Measurements from ENCODE around the gene MOGAT1. TPM values are rescaled to one million over a fixed set of nuclear protein-coding genes. Genes with fewer than 3 reads are reported as not detected.
A peak's percentile ranks its signal among the peaks of the same experiment; 100 is the strongest.

MOGAT1 gene
- total and polyA plus RNA-seq, 2 of the 13 experiments (the other 11 are each of a cell fraction or from before 2014, with no cell fraction given) = 0.98 to 4.3 TPM

DNA sequence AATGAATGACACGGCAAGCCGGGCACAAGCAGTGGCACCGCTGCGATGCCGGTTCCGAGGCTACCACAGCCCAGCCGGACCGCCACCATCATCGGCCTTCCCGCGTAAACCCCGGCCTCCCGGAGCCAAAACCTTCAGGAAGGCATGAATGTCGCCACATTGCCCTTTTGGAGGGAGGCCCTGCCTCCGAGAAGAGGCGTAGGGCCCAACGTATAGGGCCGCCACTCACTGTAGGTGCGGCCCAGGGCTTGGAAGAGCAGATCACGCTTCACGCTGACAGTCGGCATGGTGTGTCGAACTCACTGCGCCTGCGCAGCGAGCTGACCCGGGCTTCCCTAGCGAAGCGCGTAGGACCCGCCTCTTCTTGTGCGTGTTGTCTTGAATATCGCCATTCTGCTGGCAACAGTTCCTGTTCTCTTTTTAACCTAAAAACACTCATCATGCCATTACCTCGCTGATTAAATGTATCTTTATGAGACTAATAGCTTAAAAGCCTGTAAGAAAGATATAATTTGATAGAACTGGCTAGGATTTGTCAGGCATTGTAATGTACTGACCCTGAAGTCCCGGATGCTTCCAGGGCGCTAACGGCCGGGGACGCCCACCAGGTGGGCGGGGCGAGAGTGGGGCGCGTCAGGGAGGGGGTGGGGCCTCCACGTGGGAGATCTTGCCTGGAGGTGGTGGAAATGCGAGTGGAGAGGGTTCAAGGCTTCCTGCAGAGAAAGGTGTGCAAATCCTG lies 15.5 kb upstream of the MOGAT1 start, which contains the start of gene FARSB (continued):
- TF ChIP-seq, protein P1, sequence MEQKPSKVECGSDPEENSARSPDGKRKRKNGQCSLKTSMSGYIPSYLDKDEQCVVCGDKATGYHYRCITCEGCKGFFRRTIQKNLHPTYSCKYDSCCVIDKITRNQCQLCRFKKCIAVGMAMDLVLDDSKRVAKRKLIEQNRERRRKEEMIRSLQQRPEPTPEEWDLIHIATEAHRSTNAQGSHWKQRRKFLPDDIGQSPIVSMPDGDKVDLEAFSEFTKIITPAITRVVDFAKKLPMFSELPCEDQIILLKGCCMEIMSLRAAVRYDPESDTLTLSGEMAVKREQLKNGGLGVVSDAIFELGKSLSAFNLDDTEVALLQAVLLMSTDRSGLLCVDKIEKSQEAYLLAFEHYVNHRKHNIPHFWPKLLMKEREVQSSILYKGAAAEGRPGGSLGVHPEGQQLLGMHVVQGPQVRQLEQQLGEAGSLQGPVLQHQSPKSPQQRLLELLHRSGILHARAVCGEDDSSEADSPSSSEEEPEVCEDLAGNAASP (CRISPR knock-in tag; IDR thresholded peaks at IDR 0.05; ENCODE audit: borderline replicate concordance) = no peak
- TF ChIP-seq FOXA1 (IDR thresholded peaks at IDR 0.05) (no peak), FOXA1 (CRISPR knock-in tag; IDR thresholded peaks at IDR 0.05) (no peak; the same call in 1 of the 2 replicates), POLR2A (IDR thresholded peaks at IDR 0.05; ENCODE audit: insufficient read depth in 1 of 2, low read depth in 2 of 2, low read length in 2 of 2) (peak; percentile 85 to 92; a peak in 3 of 4 replicates), ZBTB8A (CRISPR knock-in tag; IDR thresholded peaks at IDR 0.05; ENCODE audit: borderline replicate concordance, low read depth) (no peak; the same call in 1 of the 2 replicates), STAT5B (CRISPR knock-in tag; IDR thresholded peaks at IDR 0.05) (peak; percentile 79; the same call in 1 of the 2 replicates), NBN (conservative IDR thresholded peaks at IDR 0.05) (no peak), RAD21 (CRISPR knock-in tag; IDR thresholded peaks at IDR 0.05) (0 out of 2 replicates have a peak, but pooled peaks have one; percentile 33), CAMTA2 (CRISPR knock-in tag; IDR thresholded peaks at IDR 0.05; ENCODE audit: borderline replicate concordance) (peak; percentile 92), HOXA7 (CRISPR knock-in tag; IDR thresholded peaks at IDR 0.05) (no peak), HMG20A (CRISPR knock-in tag; IDR thresholded peaks at IDR 0.05; ENCODE audit: borderline replicate concordance) (no peak), ZNF572 (CRISPR knock-in tag; IDR thresholded peaks at IDR 0.05) (no peak), DMAP1 (CRISPR knock-in tag; IDR thresholded peaks at IDR 0.05) (peak; percentile 98)
- TF ChIP-seq, protein P2, sequence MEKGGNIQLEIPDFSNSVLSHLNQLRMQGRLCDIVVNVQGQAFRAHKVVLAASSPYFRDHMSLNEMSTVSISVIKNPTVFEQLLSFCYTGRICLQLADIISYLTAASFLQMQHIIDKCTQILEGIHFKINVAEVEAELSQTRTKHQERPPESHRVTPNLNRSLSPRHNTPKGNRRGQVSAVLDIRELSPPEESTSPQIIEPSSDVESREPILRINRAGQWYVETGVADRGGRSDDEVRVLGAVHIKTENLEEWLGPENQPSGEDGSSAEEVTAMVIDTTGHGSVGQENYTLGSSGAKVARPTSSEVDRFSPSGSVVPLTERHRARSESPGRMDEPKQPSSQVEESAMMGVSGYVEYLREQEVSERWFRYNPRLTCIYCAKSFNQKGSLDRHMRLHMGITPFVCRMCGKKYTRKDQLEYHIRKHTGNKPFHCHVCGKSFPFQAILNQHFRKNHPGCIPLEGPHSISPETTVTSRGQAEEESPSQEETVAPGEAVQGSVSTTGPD (CRISPR knock-in tag; IDR thresholded peaks at IDR 0.05) = no peak
- TF ChIP-seq, protein P3, sequence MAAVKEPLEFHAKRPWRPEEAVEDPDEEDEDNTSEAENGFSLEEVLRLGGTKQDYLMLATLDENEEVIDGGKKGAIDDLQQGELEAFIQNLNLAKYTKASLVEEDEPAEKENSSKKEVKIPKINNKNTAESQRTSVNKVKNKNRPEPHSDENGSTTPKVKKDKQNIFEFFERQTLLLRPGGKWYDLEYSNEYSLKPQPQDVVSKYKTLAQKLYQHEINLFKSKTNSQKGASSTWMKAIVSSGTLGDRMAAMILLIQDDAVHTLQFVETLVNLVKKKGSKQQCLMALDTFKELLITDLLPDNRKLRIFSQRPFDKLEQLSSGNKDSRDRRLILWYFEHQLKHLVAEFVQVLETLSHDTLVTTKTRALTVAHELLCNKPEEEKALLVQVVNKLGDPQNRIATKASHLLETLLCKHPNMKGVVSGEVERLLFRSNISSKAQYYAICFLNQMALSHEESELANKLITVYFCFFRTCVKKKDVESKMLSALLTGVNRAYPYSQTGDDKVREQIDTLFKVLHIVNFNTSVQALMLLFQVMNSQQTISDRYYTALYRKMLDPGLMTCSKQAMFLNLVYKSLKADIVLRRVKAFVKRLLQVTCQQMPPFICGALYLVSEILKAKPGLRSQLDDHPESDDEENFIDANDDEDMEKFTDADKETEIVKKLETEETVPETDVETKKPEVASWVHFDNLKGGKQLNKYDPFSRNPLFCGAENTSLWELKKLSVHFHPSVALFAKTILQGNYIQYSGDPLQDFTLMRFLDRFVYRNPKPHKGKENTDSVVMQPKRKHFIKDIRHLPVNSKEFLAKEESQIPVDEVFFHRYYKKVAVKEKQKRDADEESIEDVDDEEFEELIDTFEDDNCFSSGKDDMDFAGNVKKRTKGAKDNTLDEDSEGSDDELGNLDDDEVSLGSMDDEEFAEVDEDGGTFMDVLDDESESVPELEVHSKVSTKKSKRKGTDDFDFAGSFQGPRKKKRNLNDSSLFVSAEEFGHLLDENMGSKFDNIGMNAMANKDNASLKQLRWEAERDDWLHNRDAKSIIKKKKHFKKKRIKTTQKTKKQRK (IDR thresholded peaks at IDR 0.05; ENCODE audit: low read length) = no peak
- TF ChIP-seq, protein P4, sequence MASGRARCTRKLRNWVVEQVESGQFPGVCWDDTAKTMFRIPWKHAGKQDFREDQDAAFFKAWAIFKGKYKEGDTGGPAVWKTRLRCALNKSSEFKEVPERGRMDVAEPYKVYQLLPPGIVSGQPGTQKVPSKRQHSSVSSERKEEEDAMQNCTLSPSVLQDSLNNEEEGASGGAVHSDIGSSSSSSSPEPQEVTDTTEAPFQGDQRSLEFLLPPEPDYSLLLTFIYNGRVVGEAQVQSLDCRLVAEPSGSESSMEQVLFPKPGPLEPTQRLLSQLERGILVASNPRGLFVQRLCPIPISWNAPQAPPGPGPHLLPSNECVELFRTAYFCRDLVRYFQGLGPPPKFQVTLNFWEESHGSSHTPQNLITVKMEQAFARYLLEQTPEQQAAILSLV (CRISPR knock-in tag; IDR thresholded peaks at IDR 0.05; ENCODE audit: borderline replicate concordance) = peak; percentile 91; the same call in 1 of the 2 replicates

Measured in HepG2 (cell line).